PC-9 (cell line): ENCODE data around the gene CDC5L. TPM values are rescaled to one million over a fixed set of nuclear protein-coding genes. Genes with fewer than 3 reads are reported as not detected.

ENCODE experiments used
- Bru-seq: library from RNA; stranded (reverse); fragments of 400-500 nt; gene quantifications from one replicate; lab custom pipeline; 2021; lab: Mats Ljungman, UMichigan
- BruChase-seq, 2 experiments: library from RNA; stranded (reverse); fragments of 400-500 nt; gene quantifications; one replicate each; lab custom pipeline; 2021; lab: Mats Ljungman, UMichigan
- BruUV-seq: library from RNA; stranded (reverse); fragments of 400-500 nt; replicated peaks from 2 replicates; lab custom pipeline; 2021; lab: Mats Ljungman, UMichigan
- CTCF ChIA-PET: fragments of 300-600 bp; sonication (Branson Sonifier 250); formaldehyde crosslinking; loops from one replicate; lab custom pipeline; 2022; ENCODE audit warnings: antibody characterized with exemption; lab: Charles Lee
- POLR2A ChIA-PET: fragments of 300-600 bp; sonication (Branson Sonifier 250); formaldehyde crosslinking; loops from one replicate; lab custom pipeline; 2022; ENCODE audit warnings: antibody characterized with exemption; ENCODE audit not compliant: unreplicated experiment; lab: Charles Lee
- DNase-seq, 2 experiments: peaks; one replicate each; pipeline versions ENCODE4 v3.0.0 to v3.0.0-alpha.2; 2015 to 2022; ENCODE audit warnings: mixed read lengths in 1 of 2
- H2AFZ ChIP-seq: fragments of 200-600 bp; sonication (generic); 2 replicates; pipeline ENCODE4 v1.8.1; 2017; ENCODE audit warnings: antibody characterized with exemption
- H3F3A ChIP-seq: fragments of 200-600 bp; sonication (generic); 2 replicates; pipeline ENCODE4 v1.8.1; 2017; ENCODE audit warnings: antibody characterized with exemption, mild to moderate bottlenecking, low read depth; ENCODE audit not compliant: insufficient read depth
- H3K27ac ChIP-seq: fragments of 200-600 bp; sonication (generic); 2 replicates; pipeline ENCODE4 v1.6.1; 2016; ENCODE audit warnings: mixed run types
- H3K27me3 ChIP-seq: fragments of 200-600 bp; sonication (generic); 2 replicates; pipeline ENCODE4 v1.6.1; 2016; ENCODE audit warnings: low read depth, mixed run types; ENCODE audit not compliant: insufficient read depth
- H3K36me3 ChIP-seq: fragments of 200-600 bp; sonication (generic); 2 replicates; pipeline ENCODE4 v1.6.1; 2016; ENCODE audit warnings: low read depth, mixed run types
- H3K4me1 ChIP-seq: fragments of 200-600 bp; sonication (generic); replicated peaks from 2 replicates; pipeline ENCODE4 v1.6.1; 2016; ENCODE audit warnings: mixed run types; ENCODE audit not compliant: insufficient read depth
- H3K4me2 ChIP-seq: fragments of 200-600 bp; sonication (generic); 2 replicates; pipeline ENCODE4 v1.6.1; 2017; ENCODE audit warnings: mixed run types
- H3K4me3 ChIP-seq: fragments of 200-600 bp; sonication (generic); 2 replicates; pipeline ENCODE4 v1.6.1; 2016; ENCODE audit warnings: mixed run types
- H3K79me2 ChIP-seq: fragments of 200-600 bp; sonication (generic); 2 replicates; pipeline ENCODE4 v1.6.1; 2017; ENCODE audit warnings: low read depth, mixed run types
- H3K9me2 ChIP-seq: fragments of 200-600 bp; sonication (generic); 2 replicates; pipeline ENCODE4 v1.8.1; 2017; ENCODE audit warnings: mild to moderate bottlenecking; ENCODE audit not compliant: insufficient read depth
- H3K9me3 ChIP-seq: fragments of 200-600 bp; sonication (generic); 2 replicates; pipeline ENCODE4 v1.8.1; 2016; ENCODE audit warnings: low read depth; ENCODE audit not compliant: insufficient read depth
- H4K20me1 ChIP-seq: fragments of 200-600 bp; sonication (generic); 2 replicates; pipeline ENCODE4 v1.8.1; 2017; ENCODE audit not compliant: insufficient read depth
- CTCF ChIP-seq: fragments of 200-600 bp; sonication (generic); conservative IDR thresholded peaks from 2 replicates; pipeline ENCODE4 v1.6.1; 2017; ENCODE audit warnings: mixed run types, antibody characterized with exemption, mild to moderate bottlenecking, moderate library complexity
- EZH2 ChIP-seq: fragments of 200-600 bp; sonication (generic); IDR thresholded peaks from 2 replicates; pipeline ENCODE4 v1.8.0; 2017; ENCODE audit warnings: antibody characterized with exemption, low read depth
- intact Hi-C: fragments of 100-400 bp; cut with micrococcal nuclease; formaldehyde crosslinking; loops from one replicate; pipeline ENCODE4 v1.10.0; 2022; ENCODE audit not compliant: unreplicated experiment
- long read RNA-seq: library from polyadenylated mRNA; stranded (forward); transcript quantifications from one replicate; pipeline ENCODE4 v2.0.0, GENCODE V29; 2022
- total RNA-seq: library from RNA; stranded (reverse); gene quantifications from 2 replicates; pipeline ENCODE4 v1.2.3, GENCODE V29; 2021

CDC5L gene
- total RNA-seq, result 17.8 and 24.0 TPM in 2 replicates
- percentile 91 among the genes with signal in this experiment for Bru-seq, nascent RNA
- percentile 80 among the genes with signal in this experiment for BruChase-seq, experiment 1, labeled RNA remaining after a 2-hour chase
- percentile 86 among the genes with signal in this experiment for BruChase-seq, experiment 2, labeled RNA remaining after a 6-hour chase
- long read RNA-seq, full-length matches to known transcripts, result 85 of 100 reads
- long read RNA-seq, partial matches to known transcripts, result 9 of 100 reads
- long read RNA-seq, other reads (novel, unspliced or antisense), result 6 of 100 reads

GRCh38 chr6:44387346-44388134 lies at the start of gene CDC5L:
TSS of gene CDC5L (plus strand) at chr6:44387706. CDS start at chr6:44387824, 118 bp downstream.
- Histone ChIP-seq H4K20me1 (peaks cover 25% of the 10 kb centered on the region), H3K9me3 (no peaks in the 10 kb centered on the region), H2AFZ (peak within 1 kb of the TSS; percentile 85), H3K4me3 (peak within 1 kb of the TSS; percentile 58), H3K27ac (peak within 1 kb of the TSS; percentile 64), H3K79me2 (peaks cover 40% of the 10 kb centered on the region), H3K9me2 (no peaks in the 10 kb centered on the region), H3F3A (no peaks in the 10 kb centered on the region), H3K36me3 (peaks cover 3% of the 10 kb centered on the region; the same call in 1 of the 2 replicates), H3K4me1 (peaks cover 20% of the 10 kb centered on the region), H3K4me2 (peak within 1 kb of the TSS; percentile 88), H3K27me3 (0 out of 2 replicates have a peak, but pooled peaks cover 5% of the 10 kb centered on the region)
- no TSS peak for BruUV-seq
- POLR2A ChIA-PET, result interaction anchor here (0.5 to 0.9 kb wide), 11 partner anchors 10 to 1180 kb away, joined by 3 to 13 read pairs (median 4); partner anchors contain the start of gene AARS2
- peak; percentile 94 to 95 for DNase-seq
- CTCF ChIA-PET, result interaction anchor here (0.7 to 1.1 kb wide), 2 partner anchors 47 to 69 kb away, joined by 4 to 5 read pairs; no protein-coding TSS in a partner anchor
- TF ChIP-seq CTCF (no peak), EZH2 (no peak)
- intact Hi-C loops, result loop anchor here (5.0 kb wide), 1 partner anchor 120 kb away; the partner anchor contains the start of gene NFKBIE

DNA sequence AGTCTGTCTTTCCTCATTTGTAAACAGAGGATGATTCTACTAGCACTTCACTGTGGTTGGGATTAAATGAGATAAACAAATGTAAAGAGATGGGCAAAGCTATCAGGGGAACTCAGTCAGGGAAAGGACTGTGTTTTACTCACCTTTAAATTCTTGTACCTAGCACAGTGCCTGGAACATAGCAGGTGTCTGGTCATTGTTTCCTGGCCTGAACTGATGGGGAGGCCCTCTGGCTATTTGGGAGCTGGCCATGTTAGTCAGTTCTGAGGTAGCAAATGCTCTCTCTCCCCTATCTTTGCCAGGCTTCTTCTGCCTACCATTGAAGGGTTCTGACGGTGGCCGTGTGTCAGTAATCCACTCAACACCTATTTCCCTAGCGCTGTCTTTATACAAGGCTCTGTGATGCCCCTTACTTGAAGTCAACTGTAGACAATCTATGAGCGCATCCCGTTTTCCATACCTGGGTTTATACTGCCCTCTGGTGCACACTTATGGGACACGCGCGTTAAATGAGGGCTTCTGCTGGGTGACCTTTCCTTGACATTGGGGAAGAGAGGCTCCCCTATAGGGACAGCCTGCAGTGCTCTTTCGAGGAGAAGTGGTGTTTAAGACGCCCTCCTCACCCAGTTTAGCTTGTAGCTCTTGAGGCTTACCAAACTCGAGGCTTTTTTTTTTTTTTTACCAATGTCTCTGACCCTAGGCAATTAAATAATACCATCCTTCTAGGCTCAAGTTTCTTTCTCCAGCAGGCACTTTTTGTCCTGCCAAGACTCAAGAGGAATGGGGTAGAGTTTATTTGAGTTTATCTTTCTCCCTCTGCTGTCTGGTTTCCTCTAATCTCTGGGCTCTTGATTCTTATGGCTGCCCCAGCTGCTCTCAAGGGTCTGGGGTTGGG lies 49.0 kb upstream of the CDC5L start:
- Histone ChIP-seq H3K79me2 (no peaks in the 10 kb centered on the region), H3K4me1 (peaks cover 7% of the 10 kb centered on the region; the same call in 1 of the 2 replicates), H3K9me2 (no peaks in the 10 kb centered on the region), H3K9me3 (no peaks in the 10 kb centered on the region), H3F3A (peaks cover 13% of the 10 kb centered on the region; the same call in 1 of the 2 replicates), H3K4me3 (no peak overlapping the region), H2AFZ (no peak overlapping the region), H4K20me1 (no peaks in the 10 kb centered on the region), H3K27ac (no peak overlapping the region), H3K27me3 (peaks cover 15% of the 10 kb centered on the region; the same call in 1 of the 2 replicates), H3K4me2 (no peak overlapping the region), H3K36me3 (no peaks in the 10 kb centered on the region)
- TF ChIP-seq CTCF (peak; percentile 84), EZH2 (no peak)
- no TSS peak for BruUV-seq
- POLR2A ChIA-PET, result interaction anchor here (0.5 to 0.7 kb wide), 2 partner anchors 101 to 738 kb away, joined by 7 to 10 read pairs; no protein-coding TSS in a partner anchor
- intact Hi-C loops, result loop anchor here (1.0 to 5.0 kb wide), 3 partner anchors 70 to 671 kb away; no protein-coding TSS in a partner anchor
- peak in 1 of 2 experiments; percentile 56 for DNase-seq
- CTCF ChIA-PET, result interaction anchor here (0.7 to 2.7 kb wide), 2 partner anchors 70 to 179 kb away, joined by 4 to 14 read pairs; no protein-coding TSS in a partner anchor
